ENCODE data around the gene AIFM3.
"Not testable (repeated sequence)": the region's sequence is repeated elsewhere in the genome, so short reads cannot be mapped to it uniquely, and the experiment has no call there.

AIFM3 gene

DNA sequence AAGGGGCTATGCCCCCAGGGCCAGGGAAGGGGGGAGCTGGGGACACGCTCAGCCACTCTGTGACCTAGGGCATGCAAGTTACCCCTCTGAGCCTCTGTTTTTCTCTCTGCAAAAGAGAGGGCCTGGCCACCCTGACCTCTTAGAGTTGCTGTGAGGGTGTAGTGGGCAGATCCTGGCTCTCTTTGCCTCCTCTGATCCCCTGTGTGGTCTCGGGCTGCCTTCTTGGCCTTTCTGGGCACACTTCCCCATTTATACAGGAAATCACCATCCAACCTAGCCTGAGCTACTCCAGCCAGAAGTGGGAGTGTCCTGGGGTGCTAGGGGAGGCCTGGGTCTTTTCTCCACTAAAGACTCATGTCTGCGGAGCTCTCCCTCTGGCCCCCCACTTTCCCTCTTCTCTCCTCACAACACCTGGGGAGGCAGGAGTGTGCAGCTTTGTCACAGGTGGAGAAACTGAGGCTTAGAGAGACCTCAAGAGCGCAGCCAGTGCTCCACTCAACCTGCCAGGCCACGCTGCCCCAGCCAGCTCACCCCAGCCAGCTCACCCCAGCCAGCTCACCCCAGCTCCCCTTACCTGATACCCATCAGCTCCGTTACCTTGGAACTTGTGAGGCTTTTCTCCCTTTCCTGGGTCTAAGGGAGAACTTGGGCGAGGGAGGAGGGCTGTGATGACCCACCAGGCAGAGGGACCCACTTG, 1.4 kb downstream of the AIFM3 start:
- Histone ChIP-seq H3K4me3 (no peak overlapping the region), H3K27ac (no peak overlapping the region)
- DNase-seq (ENCODE audit: low spot score) = no peak
- TF ChIP-seq, protein P1, sequence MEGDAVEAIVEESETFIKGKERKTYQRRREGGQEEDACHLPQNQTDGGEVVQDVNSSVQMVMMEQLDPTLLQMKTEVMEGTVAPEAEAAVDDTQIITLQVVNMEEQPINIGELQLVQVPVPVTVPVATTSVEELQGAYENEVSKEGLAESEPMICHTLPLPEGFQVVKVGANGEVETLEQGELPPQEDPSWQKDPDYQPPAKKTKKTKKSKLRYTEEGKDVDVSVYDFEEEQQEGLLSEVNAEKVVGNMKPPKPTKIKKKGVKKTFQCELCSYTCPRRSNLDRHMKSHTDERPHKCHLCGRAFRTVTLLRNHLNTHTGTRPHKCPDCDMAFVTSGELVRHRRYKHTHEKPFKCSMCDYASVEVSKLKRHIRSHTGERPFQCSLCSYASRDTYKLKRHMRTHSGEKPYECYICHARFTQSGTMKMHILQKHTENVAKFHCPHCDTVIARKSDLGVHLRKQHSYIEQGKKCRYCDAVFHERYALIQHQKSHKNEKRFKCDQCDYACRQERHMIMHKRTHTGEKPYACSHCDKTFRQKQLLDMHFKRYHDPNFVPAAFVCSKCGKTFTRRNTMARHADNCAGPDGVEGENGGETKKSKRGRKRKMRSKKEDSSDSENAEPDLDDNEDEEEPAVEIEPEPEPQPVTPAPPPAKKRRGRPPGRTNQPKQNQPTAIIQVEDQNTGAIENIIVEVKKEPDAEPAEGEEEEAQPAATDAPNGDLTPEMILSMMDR (IDR thresholded peaks at IDR 0.05) = no peak

DNA sequence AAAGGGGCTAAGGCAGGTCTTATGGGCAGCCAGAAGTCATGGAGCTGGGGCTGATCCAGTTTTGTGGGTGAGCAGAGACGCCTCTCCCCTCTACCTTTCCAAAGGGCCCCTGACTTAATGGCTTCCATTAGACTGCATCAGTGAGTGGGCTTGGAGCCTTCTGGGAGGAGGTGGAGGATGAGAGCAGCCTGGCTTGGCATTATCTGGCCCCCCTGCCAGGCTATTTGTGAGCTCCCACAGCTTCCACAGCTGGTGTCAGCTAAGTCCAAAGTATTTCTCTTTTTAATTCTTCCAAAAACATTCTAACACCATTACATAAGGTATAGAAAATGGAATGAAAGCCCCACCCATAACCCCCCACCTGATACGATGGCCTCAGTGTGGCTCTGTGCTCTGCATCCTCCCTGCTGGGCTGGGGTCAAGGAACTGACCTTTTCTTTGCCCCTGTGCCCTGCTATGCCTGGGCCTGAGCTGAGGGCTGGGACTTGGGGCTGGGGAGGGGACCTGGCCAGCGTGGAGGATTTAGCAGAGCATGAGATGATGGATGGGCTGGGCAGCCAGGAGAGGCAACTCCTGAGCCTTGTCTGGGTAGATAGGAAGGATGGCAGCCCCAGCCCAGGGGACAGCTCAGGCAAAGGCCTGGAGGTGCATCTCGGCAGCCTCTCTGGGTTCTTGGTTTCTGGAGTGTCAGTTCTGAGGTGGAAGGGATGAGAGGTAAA, 4.0 kb downstream of the AIFM3 start:
- Histone ChIP-seq H3K27ac (no peak overlapping the region), H3K4me3 (no peak overlapping the region)
- no peak for DNase-seq (ENCODE audit: low spot score)
- TF ChIP-seq, protein P1 (IDR thresholded peaks at IDR 0.05) = no peak

DNA sequence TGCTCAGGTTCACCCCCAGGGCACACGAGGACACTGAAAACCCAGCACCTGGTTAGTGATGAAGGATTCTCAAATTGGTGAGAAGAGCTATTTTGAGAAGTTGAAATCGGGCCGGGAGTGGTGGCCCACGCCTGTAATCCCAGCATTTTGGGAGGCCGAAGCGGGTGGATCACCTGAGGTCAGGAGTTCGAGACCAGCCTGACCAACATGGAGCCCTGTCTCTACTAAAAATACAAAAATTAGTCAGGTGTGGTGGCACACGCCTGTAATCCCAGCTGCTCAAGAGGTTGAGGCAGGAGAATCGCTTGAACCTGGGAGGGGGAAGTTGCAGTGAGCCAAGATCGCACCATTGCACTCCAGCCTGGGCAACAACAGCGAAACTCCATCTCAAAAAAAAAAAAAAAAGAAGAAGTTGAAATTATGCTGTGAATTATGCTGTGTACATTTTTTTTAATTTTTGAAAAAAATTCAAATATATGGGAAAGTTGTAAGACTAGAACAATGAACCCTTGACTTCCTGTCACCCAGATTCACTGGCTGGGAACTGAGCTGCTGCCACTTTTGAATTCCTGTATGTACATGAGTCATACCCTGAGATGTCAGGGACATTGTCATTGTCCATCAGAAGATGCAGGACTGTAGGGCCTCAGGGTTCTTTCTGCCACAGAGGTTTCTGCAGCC, 5.1 kb downstream of the AIFM3 start:
- H3K27ac ChIP-seq = not testable (repeated sequence)

DNA sequence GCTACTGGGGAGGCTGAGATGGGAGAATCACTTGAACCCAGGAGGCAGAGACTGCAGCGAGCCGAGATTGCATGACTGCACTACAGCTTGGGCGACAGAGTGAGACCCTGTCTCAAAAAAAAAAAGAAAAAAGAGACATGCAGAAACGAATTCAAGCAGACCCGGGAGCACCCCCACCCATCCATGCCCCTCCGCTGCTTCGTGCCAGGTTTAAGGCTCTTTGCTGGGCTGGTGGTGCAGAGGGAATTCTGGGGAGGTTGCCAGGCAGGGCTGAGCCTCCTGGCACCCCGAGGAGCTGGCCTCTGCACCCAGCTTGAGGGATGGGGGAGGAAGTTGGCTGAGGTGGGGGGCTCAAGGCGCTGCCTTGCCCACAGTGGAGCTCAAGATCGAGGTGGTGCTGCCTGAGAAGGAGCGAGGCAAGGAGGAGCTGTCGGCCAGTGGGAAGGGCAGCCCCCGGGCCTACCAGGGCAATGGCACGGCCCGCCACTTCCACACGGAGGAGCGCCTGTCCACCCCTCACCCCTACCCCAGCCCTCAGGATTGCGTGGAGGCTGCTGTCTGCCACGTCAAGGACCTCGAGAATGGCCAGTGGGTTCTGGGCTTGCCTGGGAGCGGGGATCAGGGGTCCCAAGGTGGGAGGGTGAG, 6.0 kb downstream of the AIFM3 start:
- no peak overlapping the region for H3K4me3 ChIP-seq
- no peak for DNase-seq (ENCODE audit: low spot score)
- TF ChIP-seq, protein P1 (IDR thresholded peaks at IDR 0.05) = no peak
- H3K27ac ChIP-seq = no peak overlapping the region

More for the DNA sequence above, 5.1 kb downstream of the AIFM3 start:
- DNase-seq (ENCODE audit: low spot score); H3K4me3 ChIP-seq: not testable (repeated sequence)

DNA sequence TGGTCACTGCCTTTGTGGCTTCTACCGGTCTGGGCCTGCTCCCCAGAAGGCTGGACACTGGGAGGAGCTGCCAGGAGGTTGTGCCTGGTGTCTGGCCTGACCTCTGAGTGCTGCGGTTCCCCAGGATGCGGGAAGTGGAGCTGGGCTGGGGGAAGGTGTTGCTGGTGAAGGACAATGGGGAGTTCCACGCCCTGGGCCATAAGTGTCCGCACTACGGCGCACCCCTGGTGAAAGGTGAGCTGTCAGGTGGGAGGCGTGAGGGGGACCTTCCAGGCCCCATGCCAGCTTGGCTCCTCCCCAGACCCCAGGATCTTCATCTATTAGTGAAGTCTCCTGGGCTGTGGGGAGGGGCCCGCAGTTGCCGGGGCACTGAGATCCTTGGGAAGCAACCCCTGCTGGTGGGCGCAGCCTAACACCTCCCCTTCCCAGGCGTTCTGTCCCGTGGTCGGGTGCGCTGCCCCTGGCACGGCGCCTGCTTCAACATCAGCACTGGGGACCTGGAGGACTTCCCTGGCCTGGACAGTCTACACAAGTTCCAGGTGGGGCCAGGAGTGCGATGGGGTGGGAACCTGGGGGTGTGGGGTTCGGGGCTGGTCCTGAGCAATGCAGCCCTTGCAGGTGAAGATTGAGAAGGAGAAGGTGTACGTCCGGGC, 6.7 kb downstream of the AIFM3 start:
- no peak for DNase-seq (ENCODE audit: low spot score)
- Histone ChIP-seq H3K27ac (no peak overlapping the region), H3K4me3 (no peak overlapping the region)
- TF ChIP-seq, protein P1 (IDR thresholded peaks at IDR 0.05) = no peak

DNA sequence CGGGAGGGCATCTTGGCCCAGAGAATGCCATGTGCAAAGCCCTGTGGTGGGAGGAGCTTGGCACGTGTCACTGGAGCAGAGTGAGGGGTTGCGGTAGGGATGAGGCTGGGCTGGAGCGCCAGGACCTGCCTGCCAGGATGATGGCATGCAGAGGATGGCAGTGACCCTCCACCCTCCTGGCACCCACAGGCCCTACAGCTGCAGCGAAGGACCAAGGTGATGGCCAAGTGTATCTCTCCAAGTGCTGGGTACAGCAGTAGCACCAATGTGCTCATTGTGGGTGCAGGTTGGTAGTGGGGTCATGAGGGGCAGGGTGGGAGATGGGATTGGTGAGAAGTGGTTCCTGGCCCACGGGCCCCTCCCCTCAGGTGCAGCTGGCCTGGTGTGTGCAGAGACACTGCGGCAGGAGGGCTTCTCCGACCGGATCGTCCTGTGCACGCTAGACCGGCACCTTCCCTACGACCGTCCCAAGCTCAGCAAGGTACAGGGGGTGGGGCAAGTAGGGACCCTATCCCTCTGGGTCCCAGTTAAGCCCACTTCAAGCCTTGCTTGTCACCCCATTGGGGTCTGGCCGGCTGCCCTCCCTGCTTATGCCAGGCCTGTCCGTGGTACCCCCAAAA, 7.4 kb downstream of the AIFM3 start:
- Histone ChIP-seq H3K27ac (no peak overlapping the region), H3K4me3 (no peak overlapping the region)
- TF ChIP-seq, protein P1 (IDR thresholded peaks at IDR 0.05) = no peak
- no peak for DNase-seq (ENCODE audit: low spot score)
